HG02678 (cell line): ENCODE results near the gene ARPC1A.
A peak's percentile ranks its signal among the peaks of the same experiment; 100 is the strongest.
"Not testable (repeated sequence)": the region's sequence is repeated elsewhere in the genome, so short reads cannot be mapped to it uniquely, and the experiment has no call there.

Experiments
- ATAC-seq: cut with Tn5 transposase; IDR thresholded peaks from one replicate; pipeline ENCODE4 v1.9.1; 2021; ENCODE audit warnings: mild to moderate bottlenecking, moderate library complexity; ENCODE audit not compliant: unreplicated experiment

The ARPC1A gene

DNA sequence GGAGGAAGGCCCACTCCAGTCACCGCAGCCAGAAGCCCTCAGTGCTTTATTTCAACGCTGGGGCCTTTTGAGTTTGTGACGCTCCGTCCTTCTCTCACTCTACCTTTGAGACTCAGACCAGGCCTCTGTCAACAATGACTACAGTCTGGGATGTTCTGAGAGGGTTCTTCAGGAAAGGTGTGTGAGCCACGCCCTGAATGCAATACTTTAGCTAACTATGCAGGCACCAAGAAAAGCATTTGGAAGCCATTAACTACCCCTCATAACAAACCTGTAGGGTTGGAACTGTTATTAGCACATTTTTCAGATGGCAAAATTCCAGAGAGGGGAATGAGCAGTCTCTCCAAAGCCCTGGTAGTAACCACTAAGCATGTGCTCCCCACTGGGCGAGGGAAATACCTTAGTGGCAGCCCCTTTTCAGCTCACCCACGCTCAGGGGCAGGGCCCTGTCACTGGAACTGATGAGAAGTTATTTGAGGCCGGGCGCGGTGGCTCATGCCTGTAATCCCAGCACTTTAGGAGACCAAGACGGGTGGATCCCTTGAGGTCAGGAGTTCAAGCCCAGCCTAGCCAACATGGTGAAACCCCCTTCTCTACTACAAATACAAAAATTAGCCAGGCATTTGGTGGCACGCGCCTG lies 43.2 kb downstream of the ARPC1A start:
- no peak for ATAC-seq

- ATAC-seq, result no peak
Observed at GRCh38 chr7:99369767-99370391, 44.2 kb downstream of the ARPC1A start.

- ATAC-seq, result no peak
Observed at GRCh38 chr7:99371376-99371920, 45.8 kb downstream of the ARPC1A start.

GRCh38 chr7:99372275-99373090 lies 46.8 kb downstream of the ARPC1A start:
- no peak for ATAC-seq

DNA sequence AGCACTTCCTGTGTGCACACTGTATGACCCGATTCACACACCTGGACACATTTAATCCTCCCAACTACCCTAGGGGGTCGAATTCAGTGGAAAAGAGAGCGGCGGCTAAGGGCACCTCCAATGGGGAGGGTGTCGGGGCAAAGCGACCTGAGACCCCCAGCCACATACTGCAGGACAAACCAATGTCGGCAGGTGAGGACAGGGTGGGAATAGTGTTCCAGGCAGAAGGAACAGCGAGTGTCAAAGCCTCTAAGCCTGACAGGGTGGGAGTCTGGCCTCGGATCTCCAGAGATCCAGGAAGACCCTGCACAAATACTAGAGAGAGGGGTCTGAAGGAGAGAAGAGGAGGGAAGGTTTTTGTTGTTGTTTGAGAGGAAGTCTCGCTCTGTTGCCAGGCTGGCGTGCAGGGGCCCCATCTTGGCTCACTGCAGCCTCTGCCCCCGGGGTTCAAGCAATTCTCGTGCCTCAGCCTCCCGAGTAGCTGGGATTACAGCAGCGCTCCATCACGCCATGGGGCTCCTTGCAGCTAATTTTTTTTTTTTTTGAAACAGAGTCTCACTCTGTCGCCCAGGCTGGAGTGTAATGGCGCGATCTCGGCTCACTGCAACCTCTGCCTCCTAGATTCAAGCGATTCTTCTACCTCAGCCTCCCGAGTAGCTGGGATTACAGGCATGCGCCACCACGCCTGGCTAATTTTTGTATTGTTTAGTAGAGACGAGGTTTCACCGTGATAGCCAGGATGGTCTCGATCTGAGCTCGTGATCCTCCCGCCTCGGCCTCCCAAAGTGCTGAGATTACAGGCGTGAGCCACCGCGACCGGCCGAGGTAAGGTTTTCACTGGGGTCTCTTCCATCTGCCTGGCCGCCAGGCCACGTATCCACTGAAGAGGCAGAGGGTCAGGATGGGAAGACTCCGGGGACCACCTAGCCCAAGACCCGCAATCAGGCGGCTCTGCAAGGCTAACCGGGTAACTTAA lies 47.7 kb downstream of the ARPC1A start:
- no peak for ATAC-seq

DNA sequence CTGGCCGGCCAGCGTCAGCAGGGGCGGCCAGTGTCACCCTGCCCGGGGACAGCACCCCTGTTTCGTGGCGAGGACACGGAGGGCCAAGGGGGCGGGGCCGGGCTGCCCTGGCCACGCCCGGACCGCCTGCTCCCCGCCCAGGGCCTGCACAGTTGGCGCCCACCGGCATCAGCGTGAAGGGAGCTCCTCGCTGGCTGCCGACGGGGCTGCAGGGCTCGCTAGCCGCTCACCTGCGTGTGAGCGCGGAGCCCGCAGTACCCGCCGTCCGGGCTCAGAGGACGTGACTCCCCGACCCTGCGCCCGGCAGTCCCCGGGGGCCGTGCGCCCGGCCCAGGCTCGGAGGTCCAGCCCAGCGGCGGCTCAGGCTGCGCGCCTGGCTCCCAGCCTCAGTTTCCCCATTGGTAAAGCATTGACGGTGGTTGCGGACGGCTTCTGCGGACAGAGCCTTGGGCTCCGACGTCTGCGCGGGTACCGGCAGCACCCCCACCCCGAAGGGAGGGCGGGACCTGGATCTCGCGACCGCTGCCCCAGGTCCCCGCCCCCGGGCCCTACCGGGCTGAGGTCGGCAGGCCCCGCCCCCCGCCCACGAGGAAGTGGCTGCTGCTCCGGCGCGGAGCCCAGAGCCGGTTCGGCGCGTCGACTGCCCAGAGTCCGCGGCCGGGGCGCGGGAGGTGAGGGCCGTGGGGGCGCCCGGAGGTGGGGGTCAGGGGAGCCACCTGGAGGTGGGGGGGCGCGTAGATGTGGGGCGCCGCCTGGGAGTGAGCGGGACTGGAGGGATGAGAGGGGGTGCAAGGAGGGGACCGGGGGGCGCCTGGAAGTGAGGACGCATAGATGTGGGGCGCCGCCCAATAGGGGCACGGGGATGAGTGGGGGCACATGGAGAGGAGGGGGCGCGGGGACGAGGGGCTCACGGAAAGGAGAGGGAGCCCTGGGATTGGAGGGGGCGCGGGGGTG lies 48.7 kb downstream of the ARPC1A start, which contains the start of gene ARPC1B:
ARPC1B (plus strand) TSS at position 620 of the 954 bp plus-strand sequence. CDS start 10,985 bp downstream, outside the sequence.
- peak; percentile 63 for ATAC-seq

DNA sequence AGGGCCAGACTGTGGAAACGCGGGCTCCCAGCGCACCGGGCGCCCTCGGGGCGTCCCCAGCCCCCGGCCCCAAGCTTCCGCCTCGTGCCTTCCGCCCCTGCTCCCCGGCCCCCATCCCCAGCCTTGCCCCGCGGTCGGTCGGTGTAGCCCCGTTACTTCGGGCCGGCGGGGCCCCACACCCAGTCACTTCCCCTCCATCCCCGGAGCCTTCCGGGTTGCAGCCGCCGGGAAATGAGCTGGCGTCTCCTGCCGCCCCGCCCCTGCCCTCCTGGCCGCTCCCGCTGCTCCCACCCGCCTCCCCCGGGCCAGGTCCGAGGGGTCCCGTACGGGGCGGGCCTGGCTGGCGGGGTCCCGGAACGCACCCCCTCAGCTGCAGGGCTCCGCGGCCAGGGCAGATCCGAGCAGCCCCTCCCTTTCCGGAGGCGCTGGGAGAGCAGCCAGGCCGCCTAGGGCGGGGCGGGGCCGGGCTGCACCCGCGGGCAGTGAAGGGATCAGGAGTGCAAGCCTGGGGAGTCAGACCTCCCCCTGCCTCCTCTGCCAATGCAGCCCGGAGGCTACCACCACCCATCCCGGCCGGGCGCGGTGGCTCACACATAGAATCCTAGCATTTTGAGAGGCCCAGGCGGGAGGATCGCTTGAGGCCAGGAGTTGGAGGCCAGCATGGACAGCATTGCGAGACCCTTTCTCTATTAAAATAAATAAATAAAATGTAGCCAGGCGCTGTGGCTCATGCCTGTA lies 49.5 kb downstream of the ARPC1A start:
- peak; percentile 44 for ATAC-seq

DNA sequence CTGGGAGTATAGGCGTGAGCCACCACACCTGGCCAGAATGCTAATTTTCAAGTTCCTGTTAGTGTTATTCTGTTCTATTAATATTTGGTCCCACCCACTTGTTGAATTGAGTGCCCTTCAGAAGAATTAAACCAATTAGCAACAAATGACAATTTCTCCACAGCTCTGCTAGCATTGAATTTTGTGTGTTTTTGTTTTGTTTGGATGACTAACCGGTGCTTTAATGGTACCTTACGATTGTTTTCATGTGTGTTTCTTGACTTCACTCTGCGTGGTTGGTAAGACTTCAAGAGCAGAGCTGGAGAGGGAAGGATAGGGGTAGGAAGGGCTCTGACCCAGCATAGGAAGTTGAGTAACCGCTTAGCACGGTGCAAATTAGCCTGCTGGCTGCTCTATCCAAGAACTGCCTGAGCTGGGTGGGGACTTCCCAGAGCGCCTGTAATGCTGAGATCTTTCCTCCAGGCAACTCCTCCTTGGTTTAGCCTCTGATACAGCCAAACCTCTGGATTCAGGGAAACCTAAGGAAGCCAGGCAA lies 53.4 kb downstream of the ARPC1A start:
- ATAC-seq, result no peak

- not testable (repeated sequence) for ATAC-seq
Observed at GRCh38 chr7:99379693-99380031, 54.0 kb downstream of the ARPC1A start.

GRCh38 chr7:99380032-99380822 lies 54.5 kb downstream of the ARPC1A start:
- peak; percentile 36 for ATAC-seq

- ATAC-seq, result peak; percentile 79
Observed at GRCh38 chr7:99380823-99381663, 55.3 kb downstream of the ARPC1A start.

DNA sequence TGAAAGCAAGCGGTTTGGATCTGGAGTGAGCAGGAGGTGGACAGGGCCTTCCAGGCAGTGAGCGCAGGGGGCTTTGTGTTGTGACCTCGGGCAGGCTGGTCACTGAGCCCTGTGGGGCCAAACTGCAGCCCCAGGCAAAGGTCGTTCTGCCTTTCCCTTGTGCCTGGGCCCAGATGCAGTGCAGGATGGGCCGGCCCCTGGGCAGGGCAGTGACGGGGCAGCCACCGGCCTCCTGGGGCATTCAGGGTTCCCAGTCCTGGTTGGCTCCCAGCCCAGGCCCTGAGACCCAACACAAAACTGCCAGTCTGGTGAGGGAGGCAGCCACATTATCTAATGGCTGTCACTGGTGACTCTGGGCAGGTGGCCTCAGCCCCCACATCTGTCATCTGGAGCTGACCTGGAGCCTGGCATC lies 56.0 kb downstream of the ARPC1A start:
- no peak for ATAC-seq

DNA sequence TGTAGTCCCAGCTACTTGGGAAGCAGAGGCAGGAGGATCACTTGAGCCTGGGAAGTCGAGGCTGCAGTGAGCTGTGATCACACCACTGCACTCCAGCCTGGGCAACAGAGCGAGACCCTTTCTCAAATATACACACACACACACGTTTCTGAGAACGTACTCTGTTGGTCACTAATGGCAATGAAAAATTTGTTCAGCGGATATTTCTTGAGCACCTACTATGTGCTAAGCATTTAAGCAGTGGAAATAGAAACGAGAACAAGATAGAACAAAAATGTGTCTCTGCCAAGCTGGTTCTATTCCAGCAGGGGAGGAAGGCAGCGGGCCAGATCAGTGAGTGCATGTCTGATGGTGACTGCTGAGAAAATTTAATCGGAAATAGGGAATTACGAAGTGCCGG lies 57.5 kb downstream of the ARPC1A start:
- no peak for ATAC-seq

GRCh38 chr7:99383791-99384370 lies 58.2 kb downstream of the ARPC1A start:
- no peak for ATAC-seq

- no peak for ATAC-seq
Observed at GRCh38 chr7:99384523-99384922, 58.8 kb downstream of the ARPC1A start.

- ATAC-seq, result no peak
Observed at GRCh38 chr7:99385564-99385963, 59.9 kb downstream of the ARPC1A start.
